HepG2 (cell line): ENCODE data around the gene GRIFIN. TPM values are rescaled to one million over a fixed set of nuclear protein-coding genes. Genes with fewer than 3 reads are reported as not detected.

Experiments used
- CC2D1A ChIP-seq: sonication (generic); formaldehyde crosslinking; IDR thresholded peaks from 2 replicates; pipeline ENCODE4 v1.8.1; 2023; ENCODE audit warnings: mild to moderate bottlenecking, missing genetic modification reagents
- GTF2F1 ChIP-seq: fragments of 150-350 bp; IDR thresholded peaks from 2 replicates; pipeline ENCODE4 v1.6.1; 2014; ENCODE audit warnings: low read length
- HMG20B ChIP-seq: conservative IDR thresholded peaks from 2 replicates; pipeline ENCODE4 v1.6.1; 2016; ENCODE audit warnings: missing genetic modification reagents, missing compliant biosample characterization
- KLF13 ChIP-seq: sonication (generic); formaldehyde crosslinking; IDR thresholded peaks from 2 replicates; pipeline ENCODE4 v1.4.0; 2020; ENCODE audit warnings: mild to moderate bottlenecking, missing genetic modification reagents
- MBNL3 ChIP-seq: fragments of 250-450 bp; sonication (Bioruptor Pico); conservative IDR thresholded peaks from 2 replicates; pipeline ENCODE4 v1.8.0; 2022; ENCODE audit warnings: mild to moderate bottlenecking, inconsistent platforms
- MIER3 ChIP-seq: IDR thresholded peaks from 2 replicates; pipeline ENCODE4 v1.6.1; 2016; ENCODE audit warnings: missing compliant biosample characterization, borderline replicate concordance
- NR2F6 ChIP-seq, 2 experiments: IDR thresholded peaks; 2 replicates each; pipeline ENCODE4 v1.6.1; 2016; ENCODE audit warnings: antibody characterized with exemption in 1 of 2, mild to moderate bottlenecking in 1 of 2
- ZBTB33 ChIP-seq: sonication (generic); formaldehyde crosslinking; IDR thresholded peaks from 2 replicates; pipeline ENCODE4 v1.4.0; 2020; ENCODE audit warnings: missing genetic modification reagents
- ZBTB49 ChIP-seq: sonication (generic); formaldehyde crosslinking; IDR thresholded peaks from 2 replicates; pipeline ENCODE4 v1.4.0; 2020; ENCODE audit warnings: missing genetic modification reagents, borderline replicate concordance
- ZBTB8A ChIP-seq: sonication (generic); formaldehyde crosslinking; IDR thresholded peaks from 2 replicates; pipeline ENCODE4 v1.4.0; 2020; ENCODE audit warnings: mild to moderate bottlenecking, low read depth, missing genetic modification reagents, borderline replicate concordance
- ZNF143 ChIP-seq: sonication (generic); formaldehyde crosslinking; IDR thresholded peaks from 2 replicates; pipeline ENCODE4 v1.4.0; 2020; ENCODE audit warnings: missing genetic modification reagents
- ZNF430 ChIP-seq: sonication (generic); formaldehyde crosslinking; IDR thresholded peaks from 2 replicates; pipeline ENCODE4 v1.9.0; 2021; ENCODE audit warnings: mild to moderate bottlenecking, missing genetic modification reagents
- ZNF580 ChIP-seq: IDR thresholded peaks from 2 replicates; pipeline ENCODE4 v1.6.1; 2016; ENCODE audit warnings: low read depth, borderline replicate concordance
- polyA plus RNA-seq, 8 experiments: library from polyadenylated mRNA; depleted of rRNA in 3 of 8; stranded (reverse) in 7 of 8; unstranded in 1 of 8; fragments of >200 nt; fragmentation: Illumina TruSeq in 4 of 8; extraction: Trizol in 4 of 8; gene quantifications; 2 replicates each; pipeline versions ENCODE4 v1.2.1 to v1.2.3, GENCODE V29; 2011 to 2016; ENCODE audit warnings: low read depth in 4 of 8, missing spikeins in 1 of 8, mixed read lengths in 1 of 8; ENCODE audit not compliant: insufficient read depth in 1 of 8
- total RNA-seq, 5 experiments: library from RNA; depleted of rRNA; stranded (reverse); fragments of >200 nt; fragmentation: Illumina TruSeq; extraction: Trizol; gene quantifications; 2 replicates each; pipeline ENCODE4 v1.2.3, GENCODE V29; 2016; ENCODE audit warnings: low read depth in 1 of 5
- TF ChIP-seq, protein P1 (sequence below): sonication (generic); formaldehyde crosslinking; IDR thresholded peaks from 2 replicates; pipeline ENCODE4 v1.5.1; 2020; ENCODE audit warnings: missing genetic modification reagents, mild to moderate bottlenecking, borderline replicate concordance
- TF ChIP-seq, protein P2 (sequence below): sonication (generic); formaldehyde crosslinking; IDR thresholded peaks from 2 replicates; pipeline ENCODE4 v1.4.0; 2020; ENCODE audit warnings: missing genetic modification reagents
- TF ChIP-seq, protein P3 (sequence below): sonication (generic); formaldehyde crosslinking; IDR thresholded peaks from 2 replicates; pipeline ENCODE4 v1.8.0; 2022; ENCODE audit warnings: missing genetic modification reagents, mild to moderate bottlenecking, borderline replicate concordance

The GRIFIN gene
- total and polyA plus RNA-seq, 2 of the 13 experiments (the other 11 are each of a cell fraction or from before 2014, with no cell fraction given), result not detected

GRCh38 chr7:2451171-2452073 is 24.8 kb downstream of the GRIFIN start (continued):
- TF ChIP-seq ZNF143 (CRISPR knock-in tag), result no peak; the same call in 1 of the 2 replicates
- no peak for TF ChIP-seq MBNL3
- TF ChIP-seq KLF13 (CRISPR knock-in tag), result no peak
- 0 out of 2 replicates have a peak, but pooled peaks have one; percentile 14 for TF ChIP-seq ZBTB49 (CRISPR knock-in tag)
- TF ChIP-seq, protein P1, sequence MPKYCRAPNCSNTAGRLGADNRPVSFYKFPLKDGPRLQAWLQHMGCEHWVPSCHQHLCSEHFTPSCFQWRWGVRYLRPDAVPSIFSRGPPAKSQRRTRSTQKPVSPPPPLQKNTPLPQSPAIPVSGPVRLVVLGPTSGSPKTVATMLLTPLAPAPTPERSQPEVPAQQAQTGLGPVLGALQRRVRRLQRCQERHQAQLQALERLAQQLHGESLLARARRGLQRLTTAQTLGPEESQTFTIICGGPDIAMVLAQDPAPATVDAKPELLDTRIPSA (CRISPR knock-in tag), result no peak
- TF ChIP-seq MIER3, result no peak
- TF ChIP-seq, protein P2, sequence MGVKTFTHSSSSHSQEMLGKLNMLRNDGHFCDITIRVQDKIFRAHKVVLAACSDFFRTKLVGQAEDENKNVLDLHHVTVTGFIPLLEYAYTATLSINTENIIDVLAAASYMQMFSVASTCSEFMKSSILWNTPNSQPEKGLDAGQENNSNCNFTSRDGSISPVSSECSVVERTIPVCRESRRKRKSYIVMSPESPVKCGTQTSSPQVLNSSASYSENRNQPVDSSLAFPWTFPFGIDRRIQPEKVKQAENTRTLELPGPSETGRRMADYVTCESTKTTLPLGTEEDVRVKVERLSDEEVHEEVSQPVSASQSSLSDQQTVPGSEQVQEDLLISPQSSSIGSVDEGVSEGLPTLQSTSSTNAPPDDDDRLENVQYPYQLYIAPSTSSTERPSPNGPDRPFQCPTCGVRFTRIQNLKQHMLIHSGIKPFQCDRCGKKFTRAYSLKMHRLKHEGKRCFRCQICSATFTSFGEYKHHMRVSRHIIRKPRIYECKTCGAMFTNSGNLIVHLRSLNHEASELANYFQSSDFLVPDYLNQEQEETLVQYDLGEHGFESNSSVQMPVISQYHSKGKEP, result no peak
- no peak for TF ChIP-seq CC2D1A (CRISPR knock-in tag)
- TF ChIP-seq ZNF580 (CRISPR knock-in tag), result peak; percentile 51; the same call in 1 of the 2 replicates
- no peak for TF ChIP-seq HMG20B (CRISPR knock-in tag)
- no peak; the same call in 1 of the 2 replicates for TF ChIP-seq NR2F6 (IDR thresholded peaks at IDR 0.05)
- peak; percentile 54; the same call in 1 of the 2 replicates for TF ChIP-seq NR2F6 (CRISPR knock-in tag; IDR thresholded peaks at IDR 0.05)
- peak; percentile 45; the same call in 1 of the 2 replicates for TF ChIP-seq ZBTB33 (CRISPR knock-in tag)
- TF ChIP-seq ZNF430 (CRISPR knock-in tag), result 0 out of 2 replicates have a peak, but pooled peaks have one; percentile 31
- TF ChIP-seq, protein P3, sequence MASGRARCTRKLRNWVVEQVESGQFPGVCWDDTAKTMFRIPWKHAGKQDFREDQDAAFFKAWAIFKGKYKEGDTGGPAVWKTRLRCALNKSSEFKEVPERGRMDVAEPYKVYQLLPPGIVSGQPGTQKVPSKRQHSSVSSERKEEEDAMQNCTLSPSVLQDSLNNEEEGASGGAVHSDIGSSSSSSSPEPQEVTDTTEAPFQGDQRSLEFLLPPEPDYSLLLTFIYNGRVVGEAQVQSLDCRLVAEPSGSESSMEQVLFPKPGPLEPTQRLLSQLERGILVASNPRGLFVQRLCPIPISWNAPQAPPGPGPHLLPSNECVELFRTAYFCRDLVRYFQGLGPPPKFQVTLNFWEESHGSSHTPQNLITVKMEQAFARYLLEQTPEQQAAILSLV (CRISPR knock-in tag), result no peak
- TF ChIP-seq GTF2F1, result no peak
- TF ChIP-seq ZBTB8A (CRISPR knock-in tag), result no peak; the same call in 1 of the 2 replicates
